T-helper 1 cell (primary cell): ENCODE measurements around the gene DNAI1.
"Not testable (repeated sequence)": the region's sequence is repeated elsewhere in the genome, so short reads cannot be mapped to it uniquely, and the experiment has no call there.

Experiments
- DNase-seq, 5 donors: peaks; one replicate each; pipeline ENCODE4 v3.0.0-alpha.2; 2012 to 2020

The DNAI1 gene

DNA sequence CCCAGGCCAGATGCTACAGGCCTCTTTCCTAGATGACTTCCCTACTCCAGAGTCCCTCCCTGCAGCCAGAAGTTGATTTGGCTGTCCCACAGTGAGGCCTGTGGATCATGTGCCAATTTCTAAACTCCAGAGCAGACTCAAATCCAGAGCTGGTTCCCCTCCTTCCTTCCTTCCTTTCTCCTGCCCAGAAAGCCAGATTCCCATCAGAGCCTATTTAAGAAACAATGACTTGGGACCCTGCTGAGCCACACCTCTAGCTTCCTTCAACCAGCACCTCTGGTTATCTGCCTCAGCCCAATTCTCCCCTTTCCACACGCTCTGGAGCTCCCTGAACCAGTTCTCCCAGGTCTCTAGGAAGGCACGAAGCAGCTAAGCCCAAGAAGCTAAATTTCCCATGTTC lies 7.5 kb upstream of the DNAI1 start:
- no peak for DNase-seq

- DNase-seq: peak in 1 of 5 donors; percentile 56
Observed at GRCh38 chr9:34451545-34451944, 7.1 kb upstream of the DNAI1 start.

GRCh38 chr9:34452568-34452967 lies 6.0 kb upstream of the DNAI1 start:
- DNase-seq: no peak

DNA sequence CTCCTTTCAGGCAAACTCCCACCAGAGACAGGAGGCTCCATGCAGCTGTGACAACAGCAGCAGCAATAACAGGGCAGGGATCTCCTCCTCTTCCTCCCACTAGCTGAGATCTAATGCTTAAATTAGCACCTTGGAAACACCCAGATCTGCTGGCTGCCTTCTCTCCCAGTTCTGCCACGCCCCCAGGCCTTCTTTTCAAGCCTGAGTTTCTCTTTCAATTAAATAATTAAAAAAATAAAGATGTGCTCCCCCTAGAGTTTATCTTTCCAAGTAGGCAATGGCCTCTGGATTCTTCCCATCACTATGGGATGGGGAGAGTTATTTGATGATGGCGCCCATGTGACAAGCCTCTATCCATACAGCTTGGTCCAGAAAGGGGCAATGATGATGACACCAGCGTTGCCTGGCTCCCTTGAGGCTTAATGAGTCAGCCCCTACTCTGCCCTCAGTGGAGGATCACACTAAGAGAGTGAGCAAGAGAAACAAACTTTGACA lies 4.0 kb upstream of the DNAI1 start:
- DNase-seq: no peak

DNA sequence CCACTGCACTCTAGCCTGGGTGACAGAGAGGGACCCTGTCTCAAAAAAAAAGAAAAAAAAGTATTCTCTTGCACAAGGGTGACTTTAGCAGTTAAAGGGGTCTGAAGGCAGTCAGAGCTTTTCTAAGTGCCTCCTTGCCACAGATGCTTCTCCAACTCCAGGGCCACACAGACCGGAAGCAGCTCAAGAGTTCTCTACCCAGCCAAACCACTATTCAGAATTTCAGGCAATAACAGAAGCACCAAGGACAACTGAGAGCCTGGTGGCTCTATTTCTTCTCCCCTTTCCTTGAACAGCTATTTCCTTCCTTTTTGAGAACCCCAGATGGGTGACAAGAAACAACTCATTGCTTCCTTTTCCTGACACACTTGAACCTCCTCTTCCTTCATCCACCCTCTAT lies 2.5 kb upstream of the DNAI1 start:
- DNase-seq: no peak

DNA sequence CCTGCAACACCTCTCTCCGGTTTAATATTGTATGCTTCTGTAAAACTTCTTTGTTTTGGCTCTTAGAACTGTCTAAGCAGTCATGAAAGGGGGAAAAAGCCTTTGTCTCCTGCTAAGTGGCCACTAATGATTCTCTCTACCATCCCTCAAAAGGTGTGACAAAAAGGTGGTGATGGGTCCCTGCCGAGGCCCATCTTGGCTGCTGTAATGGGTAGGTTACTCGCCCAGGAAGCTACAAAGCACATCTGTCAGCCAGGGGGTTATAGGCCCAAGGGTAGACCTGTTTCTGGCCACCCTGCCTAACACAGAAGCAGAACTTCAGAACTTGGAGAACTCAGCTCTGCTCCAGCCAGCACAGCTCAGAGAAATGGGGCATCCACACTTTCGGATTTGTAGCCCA lies 1.9 kb upstream of the DNAI1 start:
- DNase-seq: no peak

GRCh38 chr9:34457266-34458012 lies 1.2 kb upstream of the DNAI1 start:
- peak in 2 of 5 donors; percentile 1 to 27 for DNase-seq

GRCh38 chr9:34458959-34459340 lies 345 bp downstream of the DNAI1 start:
- no peak for DNase-seq

GRCh38 chr9:34459356-34459755 lies 751 bp downstream of the DNAI1 start:
- no peak for DNase-seq

GRCh38 chr9:34459941-34460340 lies 1.3 kb downstream of the DNAI1 start:
- no peak for DNase-seq

DNA sequence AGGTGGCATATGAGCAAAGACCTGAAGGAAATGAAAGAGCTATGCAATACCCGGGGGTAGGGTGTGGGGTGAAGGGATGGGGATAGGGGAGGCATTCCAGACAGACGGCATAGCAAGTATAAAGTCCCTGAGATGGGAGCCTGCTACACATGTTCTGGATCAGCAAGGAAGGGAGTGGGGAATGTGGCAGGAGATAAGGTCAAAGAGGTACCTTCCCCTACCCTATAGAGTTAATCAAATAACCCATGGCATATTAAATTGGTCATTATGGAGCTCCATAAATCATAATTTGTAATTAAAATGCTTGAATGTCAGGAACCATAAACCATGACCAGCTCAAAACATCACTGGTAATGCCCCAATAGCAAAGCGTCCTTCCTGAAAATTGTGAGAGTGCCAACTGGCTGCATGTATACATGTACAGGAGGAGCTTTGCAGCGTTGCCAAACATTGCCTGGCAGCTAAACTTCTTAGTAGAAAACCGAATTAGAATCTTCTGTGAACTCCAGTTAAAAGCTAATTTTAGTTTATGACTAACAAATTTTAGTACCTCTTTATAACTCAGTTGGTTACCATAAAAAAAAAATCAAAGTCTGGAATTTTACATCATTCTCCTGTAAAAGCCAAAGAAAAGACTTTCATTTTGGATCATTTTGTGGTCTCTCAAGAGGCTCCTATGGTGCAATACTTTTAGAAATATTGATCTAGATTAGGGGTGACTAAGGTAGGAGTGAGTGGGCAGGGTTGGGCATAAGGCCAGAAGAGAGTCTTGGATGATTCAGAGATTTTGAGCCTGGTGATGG lies 4.7 kb downstream of the DNAI1 start:
- DNase-seq: no peak

GRCh38 chr9:34463901-34464232 lies 5.3 kb downstream of the DNAI1 start:
- DNase-seq: no peak

- DNase-seq: no peak
Observed at GRCh38 chr9:34464571-34464970, 6.0 kb downstream of the DNAI1 start.

GRCh38 chr9:34465468-34465867 lies 6.9 kb downstream of the DNAI1 start:
- DNase-seq: no peak

GRCh38 chr9:34475097-34475496 lies 16.5 kb downstream of the DNAI1 start:
- no peak for DNase-seq

GRCh38 chr9:34477541-34477940 lies 18.9 kb downstream of the DNAI1 start:
- no peak for DNase-seq

DNA sequence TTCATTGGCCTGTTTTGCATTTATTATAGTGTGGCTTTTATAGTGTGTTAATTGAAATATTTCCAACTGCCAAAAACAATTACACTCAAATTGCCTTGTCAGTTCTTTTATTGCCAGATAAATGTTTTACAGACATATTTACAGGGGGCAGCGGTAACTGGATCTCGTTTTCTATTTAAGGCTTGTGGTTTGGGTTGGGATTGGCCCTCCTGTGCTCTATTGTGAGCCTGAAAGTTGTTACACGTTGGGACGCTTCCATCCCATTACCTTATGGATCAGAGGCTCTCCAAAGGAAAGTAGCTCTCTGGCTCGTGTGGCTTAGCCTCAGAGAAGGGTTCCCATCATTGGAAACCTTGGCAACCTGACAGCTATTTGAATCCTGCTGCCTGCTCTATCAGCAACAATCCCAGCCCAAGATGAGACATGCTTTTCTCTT lies 20.8 kb downstream of the DNAI1 start:
- no peak for DNase-seq

GRCh38 chr9:34481620-34482019 lies 23.0 kb downstream of the DNAI1 start:
- DNase-seq: not testable (repeated sequence)

GRCh38 chr9:34482746-34483145 lies 24.1 kb downstream of the DNAI1 start:
- DNase-seq: not testable (repeated sequence)

DNA sequence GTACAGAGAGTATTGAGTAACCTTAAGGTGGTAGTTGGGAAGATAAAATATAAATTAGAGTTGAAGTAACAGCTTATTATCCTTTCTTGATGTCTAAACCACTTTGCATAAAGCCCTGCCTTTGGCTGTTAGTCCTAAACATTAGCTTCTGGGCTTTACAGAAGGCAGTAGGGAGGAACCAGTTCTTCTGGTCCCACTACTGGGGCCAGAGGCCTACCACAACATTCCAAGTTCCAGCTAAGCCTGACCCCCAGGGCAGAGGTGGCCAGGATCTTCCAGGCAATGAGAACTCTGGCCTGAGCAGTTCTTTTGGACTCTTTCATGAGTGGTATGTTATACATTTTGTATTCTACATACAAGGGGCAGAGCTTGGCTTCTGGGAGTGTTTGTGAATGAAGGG lies 26.1 kb downstream of the DNAI1 start:
- DNase-seq: no peak

- no peak for DNase-seq
Observed at GRCh38 chr9:34485822-34486221, 27.2 kb downstream of the DNAI1 start.

- no peak for DNase-seq
Observed at GRCh38 chr9:34486572-34486971, 28.0 kb downstream of the DNAI1 start.

GRCh38 chr9:34490360-34490759 lies 31.8 kb downstream of the DNAI1 start:
- no peak for DNase-seq

- DNase-seq: no peak
Observed at GRCh38 chr9:34490760-34491159, 32.2 kb downstream of the DNAI1 start.
